Osteocyte (in vitro differentiated cells): ENCODE data around the gene MRPL9. TPM values are rescaled to one million over a fixed set of nuclear protein-coding genes. Genes with fewer than 3 reads are reported as not detected.
"Not testable (repeated sequence)": the region's sequence is repeated elsewhere in the genome, so short reads cannot be mapped to it uniquely, and the experiment has no call there.

ENCODE experiments used
- DNase-seq: peaks from one replicate; pipeline ENCODE4 v3.0.0; 2021; ENCODE audit warnings: mixed read lengths; ENCODE audit not compliant: unreplicated experiment; ENCODE audit errors: extremely low spot score
- H3K27ac Mint-ChIP-seq: one replicate; pipeline ENCODE4 v1.8.0; 2021; ENCODE audit warnings: mild to moderate bottlenecking, mixed read lengths; ENCODE audit not compliant: unreplicated experiment
- H3K27me3 Mint-ChIP-seq: one replicate; pipeline ENCODE4 v1.8.0; 2021; ENCODE audit warnings: mixed read lengths; ENCODE audit not compliant: unreplicated experiment
- H3K36me3 Mint-ChIP-seq: one replicate; pipeline ENCODE4 v1.8.0; 2021; ENCODE audit warnings: mixed read lengths; ENCODE audit not compliant: unreplicated experiment
- H3K4me1 Mint-ChIP-seq: one replicate; pipeline ENCODE4 v1.8.0; 2021; ENCODE audit warnings: mixed read lengths; ENCODE audit not compliant: unreplicated experiment
- H3K4me3 Mint-ChIP-seq: one replicate; pipeline ENCODE4 v1.8.0; 2021; ENCODE audit warnings: mild to moderate bottlenecking, moderate library complexity, mixed read lengths; ENCODE audit not compliant: unreplicated experiment
- H3K9me3 Mint-ChIP-seq: one replicate; pipeline ENCODE4 v1.8.0; 2021; ENCODE audit warnings: mixed read lengths; ENCODE audit not compliant: unreplicated experiment
- total RNA-seq: library from RNA; stranded (reverse); gene quantifications from 2 replicates; pipeline ENCODE4 v1.2.1, GENCODE V29; 2021
- TF ChIP-seq, protein P1 (sequence below): fragments of 200-600 bp; sonication (generic); IDR thresholded peaks from 2 replicates; pipeline ENCODE4 v1.5.0; 2021; ENCODE audit warnings: antibody characterized with exemption, mild to moderate bottlenecking, moderate library complexity

The MRPL9 gene
- total RNA-seq, 1 donor from 2014 or later: 67.4 TPM

GRCh38 chr1:151739590-151740355 is 23.5 kb downstream of the MRPL9 start:
- peaks cover 6% of the 10 kb centered on the region for H3K9me3 Mint-ChIP-seq
- H3K27ac Mint-ChIP-seq: no peak overlapping the region
- H3K36me3 Mint-ChIP-seq: peaks cover 3% of the 10 kb centered on the region
- TF ChIP-seq, protein P1, sequence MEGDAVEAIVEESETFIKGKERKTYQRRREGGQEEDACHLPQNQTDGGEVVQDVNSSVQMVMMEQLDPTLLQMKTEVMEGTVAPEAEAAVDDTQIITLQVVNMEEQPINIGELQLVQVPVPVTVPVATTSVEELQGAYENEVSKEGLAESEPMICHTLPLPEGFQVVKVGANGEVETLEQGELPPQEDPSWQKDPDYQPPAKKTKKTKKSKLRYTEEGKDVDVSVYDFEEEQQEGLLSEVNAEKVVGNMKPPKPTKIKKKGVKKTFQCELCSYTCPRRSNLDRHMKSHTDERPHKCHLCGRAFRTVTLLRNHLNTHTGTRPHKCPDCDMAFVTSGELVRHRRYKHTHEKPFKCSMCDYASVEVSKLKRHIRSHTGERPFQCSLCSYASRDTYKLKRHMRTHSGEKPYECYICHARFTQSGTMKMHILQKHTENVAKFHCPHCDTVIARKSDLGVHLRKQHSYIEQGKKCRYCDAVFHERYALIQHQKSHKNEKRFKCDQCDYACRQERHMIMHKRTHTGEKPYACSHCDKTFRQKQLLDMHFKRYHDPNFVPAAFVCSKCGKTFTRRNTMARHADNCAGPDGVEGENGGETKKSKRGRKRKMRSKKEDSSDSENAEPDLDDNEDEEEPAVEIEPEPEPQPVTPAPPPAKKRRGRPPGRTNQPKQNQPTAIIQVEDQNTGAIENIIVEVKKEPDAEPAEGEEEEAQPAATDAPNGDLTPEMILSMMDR: no peak
- H3K4me3 Mint-ChIP-seq: no peak overlapping the region
- no peak for DNase-seq
- H3K27me3 Mint-ChIP-seq: peaks cover 45% of the 10 kb centered on the region
- no peaks in the 10 kb centered on the region for H3K4me1 Mint-ChIP-seq

DNA sequence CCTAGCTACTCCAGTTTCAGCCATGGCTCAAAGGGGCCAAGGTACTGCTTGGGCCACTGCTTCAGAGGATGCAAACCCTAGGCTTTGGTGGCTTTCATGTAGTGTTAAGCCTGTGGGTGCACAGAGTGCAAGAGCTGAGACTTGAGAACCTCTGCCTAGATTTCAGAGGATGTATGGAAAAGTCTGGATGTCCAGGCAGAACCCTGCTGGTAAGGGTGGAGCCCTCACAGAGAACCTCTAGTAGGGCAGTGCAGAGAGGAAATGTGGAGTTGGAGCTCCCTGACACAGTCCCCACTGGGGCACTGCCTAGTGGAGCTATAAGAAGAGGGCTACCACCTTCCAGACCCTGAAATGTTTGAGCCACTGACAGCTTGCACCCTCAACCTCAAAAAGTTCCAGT is 25.8 kb downstream of the MRPL9 start:
- H3K9me3 Mint-ChIP-seq: peaks cover 6% of the 10 kb centered on the region
- DNase-seq: no peak
- H3K36me3 Mint-ChIP-seq: peaks cover 3% of the 10 kb centered on the region
- no peaks in the 10 kb centered on the region for H3K4me1 Mint-ChIP-seq
- TF ChIP-seq, protein P1: no peak
- H3K4me3 Mint-ChIP-seq: no peak overlapping the region
- H3K27ac Mint-ChIP-seq: no peak overlapping the region
- H3K27me3 Mint-ChIP-seq: peaks cover 26% of the 10 kb centered on the region

- no peak overlapping the region for H3K4me3 Mint-ChIP-seq
- no peaks in the 10 kb centered on the region for H3K4me1 Mint-ChIP-seq
- H3K36me3 Mint-ChIP-seq: peaks cover 3% of the 10 kb centered on the region
- H3K27ac Mint-ChIP-seq: no peak overlapping the region
- TF ChIP-seq, protein P1: no peak
- peaks cover 22% of the 10 kb centered on the region for H3K27me3 Mint-ChIP-seq
- no peak for DNase-seq
- peaks cover 6% of the 10 kb centered on the region for H3K9me3 Mint-ChIP-seq
Observed at GRCh38 chr1:151737026-151737425, 26.3 kb downstream of the MRPL9 start.

- H3K9me3 Mint-ChIP-seq, H3K4me1 Mint-ChIP-seq, H3K27ac Mint-ChIP-seq, H3K4me3 Mint-ChIP-seq, DNase-seq, H3K36me3 Mint-ChIP-seq: not testable (repeated sequence)
- H3K27me3 Mint-ChIP-seq: peaks cover 11% of the 10 kb centered on the region
Observed at GRCh38 chr1:151733995-151734394, 29.3 kb downstream of the MRPL9 start.

GRCh38 chr1:151733126-151733525 is 30.2 kb downstream of the MRPL9 start:
- Mint-ChIP-seq H3K4me1 (peaks cover 6% of the 10 kb centered on the region), H3K4me3 (no peak overlapping the region), H3K27me3 (peaks cover 18% of the 10 kb centered on the region), H3K9me3 (peaks cover 6% of the 10 kb centered on the region), H3K27ac (no peak overlapping the region), H3K36me3 (peaks cover 3% of the 10 kb centered on the region)
- no peak for DNase-seq
- TF ChIP-seq, protein P1: no peak
